GM23338 (cell line): ENCODE results near the gene HARBI1. TPM values are rescaled to one million over a fixed set of nuclear protein-coding genes. Genes with fewer than 3 reads are reported as not detected.

Experiments
- CREB1 ChIP-seq: fragments of 250-450 bp; sonication (Bioruptor Pico); IDR thresholded peaks from 2 replicates; pipeline ENCODE4 v1.5.0; 2020; ENCODE audit warnings: low read depth, mild to moderate bottlenecking, moderate library complexity
- CTCF ChIP-seq, 2 experiments: fragments of 200-600 bp in 1 of 2; sonication (generic) in 1 of 2; conservative IDR thresholded peaks; 2 replicates each; pipeline versions ENCODE4 v1.5.1 to v1.6.1; 2016 to 2017; ENCODE audit warnings: antibody characterized with exemption in 2 of 2, low read depth in 2 of 2, mild to moderate bottlenecking in 2 of 2, moderate library complexity in 1 of 2
- ETS1 ChIP-seq: IDR thresholded peaks from 2 replicates; pipeline ENCODE4 v1.6.1; 2016; ENCODE audit warnings: antibody characterized with exemption
- EZH2 ChIP-seq: fragments of 200-600 bp; sonication (generic); IDR thresholded peaks from one replicate; pipeline ENCODE4 v1.8.0; 2017; ENCODE audit warnings: antibody characterized with exemption, mild to moderate bottlenecking, low read depth; ENCODE audit not compliant: unreplicated experiment
- EZH2phosphoT487 ChIP-seq: fragments of 200-600 bp; sonication (generic); IDR thresholded peaks from one replicate; pipeline ENCODE4 v1.8.1; 2018; ENCODE audit warnings: antibody characterized with exemption; ENCODE audit not compliant: unreplicated experiment
- NANOG ChIP-seq: IDR thresholded peaks from 2 replicates; pipeline ENCODE4 v1.6.1; 2016; ENCODE audit warnings: antibody characterized with exemption, borderline replicate concordance
- POLR2AphosphoS5 ChIP-seq: IDR thresholded peaks from 2 replicates; pipeline ENCODE4 v1.6.1; 2016; ENCODE audit warnings: antibody characterized with exemption, low read depth
- STAT1 ChIP-seq: IDR thresholded peaks from one replicate; pipeline ENCODE4 v1.6.1; 2016; ENCODE audit warnings: antibody characterized with exemption; ENCODE audit not compliant: unreplicated experiment
- ZNF114 ChIP-seq: fragments of 250-450 bp; sonication (Bioruptor Pico); IDR thresholded peaks from 2 replicates; pipeline ENCODE4 v1.5.0; 2020; ENCODE audit warnings: mild to moderate bottlenecking, moderate library complexity
- ZNF331 ChIP-seq: fragments of 250-450 bp; sonication (Bioruptor Pico); IDR thresholded peaks from 2 replicates; pipeline ENCODE4 v1.5.0; 2020; ENCODE audit warnings: low read depth, mild to moderate bottlenecking, moderate library complexity
- ZNF462 ChIP-seq: fragments of 250-450 bp; sonication (Bioruptor Pico); IDR thresholded peaks from 2 replicates; pipeline ENCODE4 v1.5.0; 2020; ENCODE audit warnings: mild to moderate bottlenecking, moderate library complexity
- polyA plus RNA-seq: library from polyadenylated mRNA; unstranded; fragments of >200 nt; fragmentation: Nextera tagmentation; extraction: Ambion mirVana; gene quantifications from 2 replicates; pipeline ENCODE4 v1.2.1, GENCODE V29; 2016
- total RNA-seq: library from RNA; depleted of rRNA; stranded (reverse); fragments of >200 nt; shearing (Covaris generic); gene quantifications from 2 replicates; pipeline ENCODE4 v1.2.3, GENCODE V29; 2014

Gene HARBI1
- total and polyA plus RNA-seq, 2 experiments from 2014 or later: 4.2 to 6.5 TPM

GRCh38 chr11:46630237-46630636 lies 13.2 kb upstream of the HARBI1 start (continued):
- TF ChIP-seq ZNF462 (CRISPR knock-in tag) (no peak), ETS1 (no peak), EZH2phosphoT487 (no peak), CREB1 (CRISPR knock-in tag) (no peak), NANOG (no peak), STAT1 (no peak), ZNF114 (CRISPR knock-in tag) (no peak), EZH2 (no peak), ZNF331 (CRISPR knock-in tag) (no peak), CTCF (conservative IDR thresholded peaks at IDR 0.05; ENCODE audit: low read depth in 2 of 2) (no peak), POLR2AphosphoS5 (no peak)
